Mammary microvascular endothelial cell (primary cell): ENCODE data around the gene LINGO1. TPM values are rescaled to one million over a fixed set of nuclear protein-coding genes. Genes with fewer than 3 reads are reported as not detected.

Source experiments
- total RNA-seq: library from RNA; depleted of rRNA; stranded (reverse); fragments of >200 nt; gene quantifications from 2 replicates; pipeline ENCODE4 v1.2.3, GENCODE V29; 2015

LINGO1 gene
- total RNA-seq: under 0.01 and 0.20 TPM in 2 replicates

GRCh38 chr15:77632534-77633133 is at the start of gene LINGO1:
Gene LINGO1 (minus strand): TSS chr15:77632912. CDS start chr15:77632315, 597 bp downstream.

Other genes starting within 250 kb of the LINGO1 start
- 31.2 and 37.2 TPM in 2 replicates for gene PEAK1, start 212.8 kb downstream of the LINGO1 start, total RNA-seq
- gene HMG20A, start 212.0 kb downstream of the LINGO1 start, total RNA-seq: 26.4 and 28.0 TPM in 2 replicates